Measurements from ENCODE around the gene PSAPL1. TPM values are rescaled to one million over a fixed set of nuclear protein-coding genes. Genes with fewer than 3 reads are reported as not detected.

PSAPL1 gene
- total and polyA plus RNA-seq, 9 of the 15 experiments (the other 6 are each of a cell fraction or from before 2014, with no cell fraction given), result not detected

DNA sequence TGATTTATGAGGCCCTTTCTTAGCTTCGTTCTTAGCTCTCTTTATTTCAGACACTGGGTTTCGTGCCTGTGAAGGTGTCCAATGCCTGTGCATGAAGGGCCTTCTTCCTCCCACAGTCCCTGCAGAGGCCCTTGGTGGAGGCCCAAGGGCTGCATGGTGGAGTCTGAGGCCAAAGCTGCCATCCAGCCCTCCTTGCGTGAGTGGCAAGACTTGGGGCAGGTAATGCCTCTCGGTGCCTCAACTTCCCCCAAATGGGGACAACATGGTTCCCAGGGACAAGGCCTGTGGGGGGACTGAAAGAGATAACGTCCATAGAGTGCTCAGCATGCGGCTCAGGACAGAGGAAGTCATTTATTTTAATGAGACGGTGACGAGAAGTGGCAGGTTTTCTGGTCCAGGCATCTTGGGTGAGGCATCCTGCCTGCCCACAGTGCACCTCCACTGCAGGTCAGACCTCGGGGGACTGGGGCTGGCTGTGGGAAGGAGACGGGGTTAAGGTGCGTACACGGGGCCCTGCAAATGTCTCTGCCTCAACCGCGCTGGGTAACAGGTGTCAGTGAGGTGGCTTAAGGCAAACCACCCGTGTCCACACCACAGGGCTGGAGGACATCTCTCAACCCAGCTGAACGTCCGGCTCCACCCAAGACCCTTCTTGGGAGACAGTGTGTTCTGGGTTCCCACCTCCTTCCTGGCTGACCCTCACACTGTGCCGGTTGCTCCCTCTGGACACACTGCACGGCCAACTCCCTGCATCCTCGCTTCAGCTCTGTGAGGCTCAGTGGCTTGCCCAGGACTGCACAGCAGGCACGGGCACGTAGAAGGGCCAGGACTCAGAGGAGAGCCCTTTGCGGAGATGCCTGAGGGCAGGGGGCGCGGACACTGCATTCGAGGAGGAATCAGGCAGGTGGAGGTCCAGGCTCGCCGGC is 50.5 kb downstream of the PSAPL1 start:
- Histone ChIP-seq H4K20me1 (replicated peaks; ENCODE audit: control insufficient read depth, insufficient read depth, low read length) (no peaks in the 10 kb centered on the region), H3K4me3 (no peak overlapping the region), H3K79me2 (ENCODE audit: control insufficient read depth, insufficient read depth, low read length) (no peaks in the 10 kb centered on the region), H3K9me3 (replicated peaks; ENCODE audit: control insufficient read depth, insufficient read depth, low read depth, low read length) (0 out of 2 replicates have a peak, but pooled peaks cover 2% of the 10 kb centered on the region), H2AFZ (ENCODE audit: low read depth, low read length) (no peak overlapping the region), H3K9me1 (ENCODE audit: control insufficient read depth, insufficient read depth, low read length) (no peaks in the 10 kb centered on the region), H3K27me3 (ENCODE audit: control insufficient read depth in 2 of 2, insufficient read depth in 2 of 2, low read length in 2 of 2) (peaks cover 0 to 9% of the 10 kb centered on the region in 2 experiments; a peak in 2 of 5 replicates), H3K9ac (ENCODE audit: insufficient read depth in 1 of 2, low read depth in 2 of 2, low read length in 2 of 2) (no peak overlapping the region), H3K4me1 (replicated peaks in 1 of 2; ENCODE audit: control insufficient read depth in 2 of 2, insufficient read depth in 2 of 2, low read length in 2 of 2) (no peaks in the 10 kb centered on the region), H3K4me2 (ENCODE audit: insufficient read depth, low read length) (no peak overlapping the region), H3K27ac (ENCODE audit: extremely low read depth, low read depth, low read length) (no peak overlapping the region), H3K36me3 (ENCODE audit: control insufficient read depth, insufficient read depth, low read length) (no peaks in the 10 kb centered on the region)
- CTCF ChIA-PET (ENCODE audit: low intra/inter-chr PET ratio), result no interaction called here
- in situ Hi-C loops (cut with MboI), result no loop called here
- no peak for FAIRE-seq
- no TSS peak for BruUV-seq (replicated peaks)
- WGBS (ENCODE audit: insufficient coverage, low coverage, missing lambda C conversion rate), result 0% methylated on average over 25 of the region's 28 CpGs
- DNase-seq (ENCODE audit: extremely low read depth in 1 of 4, low spot score in 3 of 4), result no peak
- TF ChIP-seq ZNF212 (CRISPR knock-in tag; IDR thresholded peaks at IDR 0.05) (no peak), PREB (CRISPR knock-in tag; IDR thresholded peaks at IDR 0.05) (no peak), CBX2 (IDR thresholded peaks at IDR 0.05; ENCODE audit: insufficient read depth, low read length, poor library complexity, severe bottlenecking) (no peak), CBX5 (IDR thresholded peaks at IDR 0.05; ENCODE audit: borderline replicate concordance, low read depth) (no peak)
- TF ChIP-seq, protein P1, sequence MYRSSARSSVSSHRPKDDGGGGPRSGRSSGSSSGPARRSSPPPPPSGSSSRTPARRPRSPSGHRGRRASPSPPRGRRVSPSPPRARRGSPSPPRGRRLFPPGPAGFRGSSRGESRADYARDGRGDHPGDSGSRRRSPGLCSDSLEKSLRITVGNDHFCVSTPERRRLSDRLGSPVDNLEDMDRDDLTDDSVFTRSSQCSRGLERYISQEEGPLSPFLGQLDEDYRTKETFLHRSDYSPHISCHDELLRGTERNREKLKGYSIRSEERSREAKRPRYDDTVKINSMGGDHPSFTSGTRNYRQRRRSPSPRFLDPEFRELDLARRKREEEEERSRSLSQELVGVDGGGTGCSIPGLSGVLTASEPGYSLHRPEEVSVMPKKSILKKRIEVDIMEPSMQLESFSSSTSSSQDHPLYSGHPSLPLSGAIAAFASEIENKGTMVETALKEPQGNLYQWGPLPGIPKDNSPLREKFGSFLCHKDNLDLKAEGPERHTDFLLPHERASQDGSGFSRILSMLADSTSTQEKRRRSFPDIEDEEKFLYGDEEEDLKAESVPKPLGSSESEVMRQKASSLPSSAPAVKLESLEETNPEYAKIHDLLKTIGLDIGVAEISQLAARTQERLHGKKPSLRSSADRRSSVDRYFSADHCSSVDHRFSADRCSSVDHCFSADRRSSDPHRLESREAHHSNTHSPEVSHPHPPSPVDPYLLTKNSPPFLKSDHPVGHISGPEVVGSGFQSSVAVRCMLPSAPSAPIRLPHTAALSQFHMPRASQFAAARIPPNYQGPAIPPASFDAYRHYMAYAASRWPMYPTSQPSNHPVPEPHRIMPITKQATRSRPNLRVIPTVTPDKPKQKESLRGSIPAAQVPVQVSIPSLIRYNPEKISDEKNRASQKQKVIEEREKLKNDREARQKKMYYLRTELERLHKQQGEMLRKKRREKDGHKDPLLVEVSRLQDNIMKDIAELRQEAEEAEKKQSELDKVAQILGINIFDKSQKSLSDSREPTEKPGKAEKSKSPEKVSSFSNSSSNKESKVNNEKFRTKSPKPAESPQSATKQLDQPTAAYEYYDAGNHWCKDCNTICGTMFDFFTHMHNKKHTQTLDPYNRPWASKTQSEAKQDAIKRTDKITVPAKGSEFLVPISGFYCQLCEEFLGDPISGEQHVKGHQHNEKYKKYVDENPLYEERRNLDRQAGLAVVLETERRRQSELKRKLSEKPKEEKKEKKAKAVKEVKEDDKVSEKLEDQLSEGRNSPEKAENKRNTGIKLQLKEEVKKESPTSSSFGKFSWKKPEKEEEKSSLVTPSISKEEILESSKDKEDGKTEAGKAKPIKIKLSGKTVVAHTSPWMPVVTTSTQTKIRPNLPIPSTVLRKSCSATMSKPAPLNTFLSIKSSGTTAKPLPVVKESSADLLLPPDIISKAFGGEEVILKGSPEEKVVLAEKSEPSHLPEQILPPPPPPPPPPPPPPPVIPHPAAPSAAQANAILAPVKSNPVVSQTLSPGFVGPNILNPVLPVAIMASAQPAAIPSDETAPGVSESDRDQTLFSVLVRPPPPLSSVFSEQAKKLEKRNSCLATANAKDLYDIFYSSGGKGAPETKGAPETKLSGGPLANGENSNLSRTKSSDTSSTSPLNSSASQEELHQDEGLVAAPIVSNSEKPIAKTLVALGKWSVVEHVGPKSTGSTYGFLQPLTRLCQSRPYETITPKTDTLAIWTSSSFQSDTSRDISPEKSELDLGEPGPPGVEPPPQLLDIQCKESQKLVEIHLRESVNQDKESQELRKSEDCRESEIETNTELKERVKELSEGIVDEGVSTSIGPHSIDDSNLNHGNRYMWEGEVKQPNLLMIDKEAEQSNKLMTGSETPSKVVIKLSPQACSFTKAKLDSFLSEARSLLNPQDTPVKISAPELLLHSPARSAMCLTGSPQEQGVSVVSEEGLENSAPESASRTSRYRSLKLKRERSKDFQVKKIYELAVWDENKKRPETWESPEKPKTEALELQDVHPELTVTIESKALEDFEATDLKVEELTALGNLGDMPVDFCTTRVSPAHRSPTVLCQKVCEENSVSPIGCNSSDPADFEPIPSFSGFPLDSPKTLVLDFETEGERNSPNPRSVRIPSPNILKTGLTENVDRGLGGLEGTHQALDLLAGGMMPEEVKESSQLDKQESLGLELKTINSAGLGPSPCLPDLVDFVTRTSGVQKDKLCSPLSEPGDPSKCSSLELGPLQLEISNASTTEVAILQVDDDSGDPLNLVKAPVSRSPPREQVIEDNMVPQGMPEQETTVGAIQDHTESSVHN (IDR thresholded peaks at IDR 0.05; ENCODE audit: borderline replicate concordance in 1 of 2, low read depth in 1 of 2), result no peak
- intact Hi-C loops (cut with micrococcal nuclease), result no loop called here
- no peak for ATAC-seq
- POLR2A ChIA-PET, result interaction anchor here (0.8 kb wide), 1 partner anchor 71 kb away, joined by 3 read pairs; no protein-coding TSS in a partner anchor
